Neural cell (in vitro differentiated cells): ENCODE results near the gene ASCC2. TPM values are rescaled to one million over a fixed set of nuclear protein-coding genes. Genes with fewer than 3 reads are reported as not detected.

Experiments used
- H2AFZ ChIP-seq: fragments of 200-600, 300-800 bp; sonication (generic), shearing (Covaris generic); 2 replicates; pipeline ENCODE4 v1.6.0; 2014; ENCODE audit warnings: low read depth, mild to moderate bottlenecking, antibody characterized with exemption, low read length, moderate library complexity
- H3F3A ChIP-seq: fragments of 200-600 bp; shearing (Covaris generic); 2 replicates; pipeline ENCODE4 v1.6.1; 2016; ENCODE audit warnings: mild to moderate bottlenecking, moderate library complexity, mixed read lengths, antibody characterized with exemption, low read length; ENCODE audit not compliant: insufficient read depth, poor library complexity, severe bottlenecking
- H3K27ac ChIP-seq: fragments of 200-600, 300-800 bp; sonication (generic), shearing (Covaris generic); 2 replicates; pipeline ENCODE4 v1.5.1; 2014; ENCODE audit warnings: mild to moderate bottlenecking, low read length, moderate library complexity
- H3K27me3 ChIP-seq: fragments of 300-800, 200-600 bp; sonication (generic), shearing (Covaris generic); 2 replicates; pipeline ENCODE4 v1.6.0; 2014; ENCODE audit warnings: mild to moderate bottlenecking, low read depth, low read length, moderate library complexity; ENCODE audit not compliant: insufficient read depth
- H3K36me3 ChIP-seq: fragments of 300-800, 200-600 bp; sonication (generic), shearing (Covaris generic); 2 replicates; pipeline ENCODE4 v1.5.1; 2014; ENCODE audit warnings: mild to moderate bottlenecking, antibody characterized with exemption, low read length, moderate library complexity; ENCODE audit not compliant: insufficient read depth
- H3K4me2 ChIP-seq: fragments of 300-800, 200-600 bp; sonication (generic), shearing (Covaris generic); 2 replicates; pipeline ENCODE4 v1.6.0; 2014; ENCODE audit warnings: mild to moderate bottlenecking, low read length
- H3K4me3 ChIP-seq: fragments of 300-800, 200-600 bp; sonication (generic), shearing (Covaris generic); 2 replicates; pipeline ENCODE4 v1.5.1; 2014; ENCODE audit warnings: mild to moderate bottlenecking, low read length, moderate library complexity
- H3K79me2 ChIP-seq: fragments of 200-600 bp; shearing (Covaris generic); replicated peaks from 2 replicates; pipeline ENCODE4 v1.6.0; 2014; ENCODE audit warnings: mild to moderate bottlenecking, low read length, moderate library complexity; ENCODE audit not compliant: insufficient read depth
- H3K9ac ChIP-seq: fragments of 300-800, 200-600 bp; sonication (generic), shearing (Covaris generic); 2 replicates; pipeline ENCODE4 v1.6.1; 2016; ENCODE audit warnings: mild to moderate bottlenecking, low read length, mixed read lengths
- H3K9me2 ChIP-seq: fragments of 200-600 bp; shearing (Covaris generic); 2 replicates; pipeline ENCODE4 v1.6.1; 2016; ENCODE audit warnings: mild to moderate bottlenecking, low read length, mixed read lengths; ENCODE audit not compliant: insufficient read depth
- H3K9me3 ChIP-seq: fragments of 200-600, 300-800 bp; sonication (generic), shearing (Covaris generic); 2 replicates; pipeline ENCODE4 v1.6.1; 2016; ENCODE audit warnings: mild to moderate bottlenecking, mixed run types, low read length, moderate library complexity, mixed read lengths
- H4K20me1 ChIP-seq: fragments of 200-600 bp; shearing (Covaris generic); 2 replicates; pipeline ENCODE4 v1.6.1; 2016; ENCODE audit warnings: mild to moderate bottlenecking, mixed run types; ENCODE audit not compliant: insufficient read depth
- EP300 ChIP-seq: fragments of 450-650 bp; conservative IDR thresholded peaks from 2 replicates; pipeline ENCODE4 v1.6.1; 2014; ENCODE audit warnings: antibody characterized with exemption, mild to moderate bottlenecking, moderate library complexity; ENCODE audit not compliant: poor library complexity, severe bottlenecking
- EZH2 ChIP-seq: fragments of 200-600, 300-800 bp; shearing (Covaris generic), sonication (generic); IDR thresholded peaks from 2 replicates; pipeline ENCODE4 v1.6.1; 2014; ENCODE audit warnings: antibody characterized with exemption, low read length, borderline replicate concordance, mild to moderate bottlenecking; ENCODE audit not compliant: insufficient read depth, poor library complexity, severe bottlenecking
- MXI1 ChIP-seq: fragments of 450-650 bp; conservative IDR thresholded peaks from 2 replicates; pipeline ENCODE4 v1.6.1; 2014; ENCODE audit warnings: antibody characterized with exemption, mild to moderate bottlenecking; ENCODE audit not compliant: poor library complexity, severe bottlenecking
- POLR2AphosphoS5 ChIP-seq: IDR thresholded peaks from 2 replicates; pipeline ENCODE4 v1.6.1; 2012
- RAD21 ChIP-seq: fragments of 450-650 bp; conservative IDR thresholded peaks from 2 replicates; pipeline ENCODE4 v1.6.1; 2014; ENCODE audit warnings: antibody characterized with exemption, mild to moderate bottlenecking, moderate library complexity
- REST ChIP-seq: IDR thresholded peaks from 2 replicates; pipeline ENCODE4 v1.6.1; 2012; ENCODE audit warnings: borderline replicate concordance
- SMC3 ChIP-seq: fragments of 450-650 bp; conservative IDR thresholded peaks from 2 replicates; pipeline ENCODE4 v1.6.1; 2014; ENCODE audit warnings: antibody characterized with exemption, mild to moderate bottlenecking, moderate library complexity; ENCODE audit not compliant: poor library complexity
- TAF1 ChIP-seq: IDR thresholded peaks from 2 replicates; pipeline ENCODE4 v1.6.1; 2012; ENCODE audit warnings: low read depth
- polyA plus RNA-seq: library from polyadenylated mRNA; depleted of rRNA; stranded (reverse); fragments of >200 nt; gene quantifications from 2 replicates; pipeline ENCODE4 v1.2.3, GENCODE V29; 2014
- TF ChIP-seq, protein P1 (sequence below): fragments of 450-650 bp; IDR thresholded peaks from 2 replicates; pipeline ENCODE4 v1.5.1; 2014; ENCODE audit warnings: antibody characterized with exemption, mild to moderate bottlenecking, moderate library complexity; ENCODE audit not compliant: poor library complexity, severe bottlenecking

Gene ASCC2
- polyA plus RNA-seq, 1 donor from 2014 or later = 26.2 TPM

- Histone ChIP-seq H3K4me3 (no peak overlapping the region), H3K79me2 (no peaks in the 10 kb centered on the region), H4K20me1 (no peaks in the 10 kb centered on the region), H2AFZ (no peak overlapping the region), H3K27ac (no peak overlapping the region), H3K27me3 (no peaks in the 10 kb centered on the region), H3F3A (peaks cover 3% of the 10 kb centered on the region), H3K4me2 (no peak overlapping the region), H3K9ac (no peak overlapping the region), H3K9me3 (no peaks in the 10 kb centered on the region), H3K9me2 (no peaks in the 10 kb centered on the region), H3K36me3 (no peaks in the 10 kb centered on the region)
- TF ChIP-seq REST = no peak
- no peak for TF ChIP-seq POLR2AphosphoS5
- TF ChIP-seq MXI1 = no peak
- TF ChIP-seq TAF1 = no peak
- no peak for TF ChIP-seq EZH2
- no peak for TF ChIP-seq SMC3
- TF ChIP-seq, protein P1, sequence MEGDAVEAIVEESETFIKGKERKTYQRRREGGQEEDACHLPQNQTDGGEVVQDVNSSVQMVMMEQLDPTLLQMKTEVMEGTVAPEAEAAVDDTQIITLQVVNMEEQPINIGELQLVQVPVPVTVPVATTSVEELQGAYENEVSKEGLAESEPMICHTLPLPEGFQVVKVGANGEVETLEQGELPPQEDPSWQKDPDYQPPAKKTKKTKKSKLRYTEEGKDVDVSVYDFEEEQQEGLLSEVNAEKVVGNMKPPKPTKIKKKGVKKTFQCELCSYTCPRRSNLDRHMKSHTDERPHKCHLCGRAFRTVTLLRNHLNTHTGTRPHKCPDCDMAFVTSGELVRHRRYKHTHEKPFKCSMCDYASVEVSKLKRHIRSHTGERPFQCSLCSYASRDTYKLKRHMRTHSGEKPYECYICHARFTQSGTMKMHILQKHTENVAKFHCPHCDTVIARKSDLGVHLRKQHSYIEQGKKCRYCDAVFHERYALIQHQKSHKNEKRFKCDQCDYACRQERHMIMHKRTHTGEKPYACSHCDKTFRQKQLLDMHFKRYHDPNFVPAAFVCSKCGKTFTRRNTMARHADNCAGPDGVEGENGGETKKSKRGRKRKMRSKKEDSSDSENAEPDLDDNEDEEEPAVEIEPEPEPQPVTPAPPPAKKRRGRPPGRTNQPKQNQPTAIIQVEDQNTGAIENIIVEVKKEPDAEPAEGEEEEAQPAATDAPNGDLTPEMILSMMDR = no peak
- no peak for TF ChIP-seq RAD21
- no peak for TF ChIP-seq EP300
Measured at GRCh38 chr22:29842172-29842571, 4.1 kb upstream of the ASCC2 start.

GRCh38 chr22:29840498-29840897 is 2.4 kb upstream of the ASCC2 start:
- no peaks in the 10 kb centered on the region for H4K20me1 ChIP-seq
- H2AFZ ChIP-seq = no peak overlapping the region
- no peak overlapping the region for H3K4me3 ChIP-seq
- H3K9me2 ChIP-seq = no peaks in the 10 kb centered on the region
- peaks cover 8% of the 10 kb centered on the region for H3K79me2 ChIP-seq
- no peak overlapping the region for H3K4me2 ChIP-seq
- H3F3A ChIP-seq = peaks cover 3% of the 10 kb centered on the region
- no peaks in the 10 kb centered on the region for H3K9me3 ChIP-seq
- H3K27ac ChIP-seq = no peak overlapping the region
- H3K36me3 ChIP-seq = no peaks in the 10 kb centered on the region
- H3K9ac ChIP-seq = no peak overlapping the region
- TF ChIP-seq SMC3 = no peak
- no peak for TF ChIP-seq POLR2AphosphoS5
- TF ChIP-seq REST = no peak
- no peak for TF ChIP-seq RAD21
- no peak for TF ChIP-seq EZH2
- TF ChIP-seq MXI1 = no peak
- TF ChIP-seq, protein P1 = no peak
- TF ChIP-seq TAF1 = no peak
- no peak for TF ChIP-seq EP300
- no peaks in the 10 kb centered on the region for H3K27me3 ChIP-seq
